ENCODE measurements around the gene DDX23. TPM values are rescaled to one million over a fixed set of nuclear protein-coding genes. Genes with fewer than 3 reads are reported as not detected.
A peak's percentile ranks its signal among the peaks of the same experiment; 100 is the strongest.

Gene DDX23
- total and polyA plus RNA-seq, 4 donors: 36.6 to 86.7 (median 61.7) TPM

DNA sequence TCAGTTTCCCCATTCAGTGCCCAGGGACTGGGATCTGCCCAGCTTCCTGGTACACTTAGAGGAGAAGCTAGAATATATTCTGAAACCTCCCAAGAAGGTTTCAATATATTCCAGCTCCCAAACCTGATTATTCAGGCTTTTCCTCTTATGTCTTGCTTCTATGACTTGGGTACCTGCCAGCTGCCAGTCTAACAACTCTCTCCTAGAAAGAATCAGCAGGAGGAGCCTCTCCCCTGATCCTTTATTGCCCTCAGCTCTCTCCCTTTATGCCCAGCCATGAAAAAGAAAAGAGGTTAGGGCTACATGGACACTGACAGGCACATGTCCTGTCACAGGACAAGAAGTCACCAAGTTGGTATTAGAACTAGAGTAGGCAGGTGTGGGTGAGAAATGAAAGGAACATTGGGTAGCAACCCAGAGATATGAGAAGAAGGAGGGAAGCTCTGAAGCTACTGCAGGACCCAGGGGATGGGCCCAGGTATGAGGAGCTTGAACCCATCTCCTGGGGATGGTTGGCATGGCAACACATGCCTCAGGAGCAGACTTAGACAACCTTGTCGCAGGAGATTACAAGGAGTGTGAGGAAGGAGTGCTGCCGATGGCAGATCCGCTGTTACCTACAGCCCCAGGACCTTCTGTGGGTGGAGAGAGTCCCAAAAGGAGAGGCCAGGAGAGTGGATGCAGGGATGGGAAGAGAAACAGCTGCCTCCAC lies 35.7 kb downstream of the DDX23 start:
- Histone ChIP-seq H3K36me3 (ENCODE audit: control insufficient read depth in 4 of 4, insufficient read depth in 4 of 4, low read length in 4 of 4) (no peaks in the 10 kb centered on the region), H3K9me3 (ENCODE audit: control insufficient read depth in 4 of 4, insufficient read depth in 3 of 4, low read length in 3 of 4) (no peaks in the 10 kb centered on the region), H3K27me3 (ENCODE audit: control insufficient read depth in 3 of 3, insufficient read depth in 3 of 3, low read length in 2 of 3) (no peaks in the 10 kb centered on the region), H3K27ac (ENCODE audit: low read depth in 1 of 2, low read length in 1 of 2) (no peak overlapping the region), H3K4me3 (no peak overlapping the region), H3K9ac (ENCODE audit: insufficient read depth in 1 of 2, low read length in 2 of 2) (peak overlapping the region in 1 of 2 donors; percentile 4), H3K4me1 (ENCODE audit: control insufficient read depth in 5 of 5, insufficient read depth in 5 of 5, low read length in 5 of 5) (peaks cover 0 to 61% (median 9%) of the 10 kb centered on the region in 5 donors)
- DNase-seq: peak in 2 of 3 donors; percentile 58 to 72
- no peak for ATAC-seq (ENCODE audit: insufficient read depth, low FRiP score)
- WGBS, 2 donors: 88 to 94% methylated on average over 3 of the region's 3 CpGs
- TF ChIP-seq, protein P1, sequence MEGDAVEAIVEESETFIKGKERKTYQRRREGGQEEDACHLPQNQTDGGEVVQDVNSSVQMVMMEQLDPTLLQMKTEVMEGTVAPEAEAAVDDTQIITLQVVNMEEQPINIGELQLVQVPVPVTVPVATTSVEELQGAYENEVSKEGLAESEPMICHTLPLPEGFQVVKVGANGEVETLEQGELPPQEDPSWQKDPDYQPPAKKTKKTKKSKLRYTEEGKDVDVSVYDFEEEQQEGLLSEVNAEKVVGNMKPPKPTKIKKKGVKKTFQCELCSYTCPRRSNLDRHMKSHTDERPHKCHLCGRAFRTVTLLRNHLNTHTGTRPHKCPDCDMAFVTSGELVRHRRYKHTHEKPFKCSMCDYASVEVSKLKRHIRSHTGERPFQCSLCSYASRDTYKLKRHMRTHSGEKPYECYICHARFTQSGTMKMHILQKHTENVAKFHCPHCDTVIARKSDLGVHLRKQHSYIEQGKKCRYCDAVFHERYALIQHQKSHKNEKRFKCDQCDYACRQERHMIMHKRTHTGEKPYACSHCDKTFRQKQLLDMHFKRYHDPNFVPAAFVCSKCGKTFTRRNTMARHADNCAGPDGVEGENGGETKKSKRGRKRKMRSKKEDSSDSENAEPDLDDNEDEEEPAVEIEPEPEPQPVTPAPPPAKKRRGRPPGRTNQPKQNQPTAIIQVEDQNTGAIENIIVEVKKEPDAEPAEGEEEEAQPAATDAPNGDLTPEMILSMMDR (IDR thresholded peaks at IDR 0.05; ENCODE audit: control extremely low read depth, extremely low read depth): no peak

DNA sequence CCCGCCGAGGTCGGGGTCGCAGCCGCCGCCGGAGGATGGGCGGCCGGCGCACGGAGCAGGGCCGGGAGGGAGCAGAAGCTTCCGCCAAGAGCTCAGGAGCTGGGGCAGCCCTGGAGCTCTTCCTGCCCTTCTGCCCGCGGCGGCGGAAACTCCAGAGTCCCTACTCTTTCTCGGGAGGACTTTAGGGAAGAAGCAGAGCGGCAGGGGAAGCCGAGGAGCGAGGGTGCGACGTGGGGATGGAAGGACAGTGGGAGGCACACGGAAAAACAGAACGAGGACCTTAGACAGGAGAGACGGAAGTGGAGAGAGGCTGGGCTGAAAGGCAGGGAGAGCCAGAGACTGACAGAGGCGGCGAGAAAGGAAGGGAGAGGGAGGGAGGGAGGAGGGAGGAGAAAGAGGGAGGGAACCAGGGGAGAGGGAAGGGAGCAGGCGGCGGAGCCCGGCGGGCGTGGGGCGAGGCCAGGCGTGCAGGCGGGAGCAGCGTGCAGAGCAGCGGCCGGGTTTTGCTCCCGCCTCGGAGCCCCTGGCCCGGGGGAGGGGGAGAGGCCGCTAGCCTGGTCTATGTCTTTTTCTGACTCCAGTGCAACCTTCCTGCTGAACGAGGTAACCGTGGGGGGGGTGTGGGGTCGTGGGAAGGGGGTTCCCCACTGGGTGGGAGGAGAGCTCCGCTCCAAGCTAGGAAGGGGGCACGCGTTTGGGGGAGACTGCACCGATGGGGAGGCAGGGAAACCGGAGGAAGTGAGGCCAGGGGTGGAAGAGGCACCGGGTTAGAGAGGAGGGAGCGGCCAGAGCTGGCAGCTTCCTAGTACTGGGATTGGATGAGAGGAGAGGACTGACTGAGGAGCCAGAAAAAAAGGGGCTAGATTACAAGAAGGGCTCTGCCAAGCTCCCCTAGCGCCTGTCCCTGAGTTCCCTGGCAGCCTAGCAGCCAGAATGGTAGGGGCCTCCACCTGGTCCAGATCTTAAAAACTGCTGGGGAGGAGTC lies 36.5 kb downstream of the DDX23 start:
- H3K36me3 ChIP-seq (ENCODE audit: control insufficient read depth in 4 of 4, insufficient read depth in 4 of 4, low read length in 4 of 4): no peaks in the 10 kb centered on the region
- H3K9ac ChIP-seq (ENCODE audit: insufficient read depth in 1 of 2, low read length in 2 of 2): peak overlapping the region in 1 of 2 donors; percentile 58
- peak overlapping the region; percentile 65 for H3K4me3 ChIP-seq
- whole genome bisulfite sequencing, 2 donors: 1% methylated on average over 40 to 54 of the region's 54 CpGs
- peak overlapping the region; percentile 34 to 92 for H3K27ac ChIP-seq (ENCODE audit: low read depth in 1 of 2, low read length in 1 of 2)
- TF ChIP-seq, protein P1 (IDR thresholded peaks at IDR 0.05; ENCODE audit: control extremely low read depth, extremely low read depth): no peak
- no peaks in the 10 kb centered on the region for H3K27me3 ChIP-seq (ENCODE audit: control insufficient read depth in 3 of 3, insufficient read depth in 3 of 3, low read length in 2 of 3)
- ATAC-seq (ENCODE audit: insufficient read depth, low FRiP score) (peak; percentile 67), DNase-seq (peak; percentile 87 to 95 (median 92))
- no peaks in the 10 kb centered on the region for H3K9me3 ChIP-seq (ENCODE audit: control insufficient read depth in 4 of 4, insufficient read depth in 3 of 4, low read length in 3 of 4)
- peaks cover 0 to 67% (median 10%) of the 10 kb centered on the region in 5 donors for H3K4me1 ChIP-seq (ENCODE audit: control insufficient read depth in 5 of 5, insufficient read depth in 5 of 5, low read length in 5 of 5)

DNA sequence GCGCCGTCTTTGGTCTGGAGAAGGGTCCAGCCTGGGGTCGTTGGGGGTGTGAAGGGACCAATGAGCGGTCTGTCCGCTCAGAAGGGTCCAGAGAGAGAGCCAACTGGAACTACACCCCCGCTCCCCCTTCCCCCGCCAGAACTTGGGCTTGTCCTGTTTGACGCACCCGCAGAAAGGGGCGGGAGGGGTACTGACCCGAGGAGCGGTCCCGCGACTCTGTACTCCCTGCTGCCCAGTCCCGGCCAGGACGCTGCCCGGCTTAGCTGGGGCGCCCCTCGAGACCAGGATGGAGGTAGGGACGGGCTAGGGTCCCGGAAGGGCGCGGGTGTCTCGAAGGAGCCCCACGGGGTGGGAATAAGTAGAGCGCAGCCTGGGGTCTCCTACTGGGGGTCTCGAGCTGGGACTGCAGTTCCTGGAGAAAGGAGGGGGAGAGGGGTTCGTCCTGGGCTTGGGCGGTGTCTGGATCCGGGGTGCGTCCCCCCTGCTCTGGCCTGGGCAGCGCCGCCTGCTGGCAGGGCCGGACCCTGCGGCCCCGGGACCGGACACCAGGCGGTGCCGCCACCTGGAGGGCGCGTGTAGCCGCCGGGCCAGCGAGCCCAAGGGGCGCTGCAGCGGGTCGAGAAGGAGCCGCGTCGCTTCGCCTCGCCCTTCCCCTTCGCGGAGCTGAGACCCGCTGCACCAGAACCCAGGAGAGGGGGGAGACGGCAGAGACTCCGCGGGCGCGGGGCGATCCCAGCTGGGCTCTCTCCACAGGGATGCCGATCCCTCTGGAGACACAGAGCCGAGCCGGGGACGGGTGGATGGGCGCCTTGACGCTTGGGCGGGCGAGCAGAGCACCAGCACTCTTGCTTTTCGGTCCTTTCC lies 37.5 kb downstream of the DDX23 start:
- ATAC-seq (ENCODE audit: insufficient read depth, low FRiP score): peak; percentile 83
- H3K36me3 ChIP-seq (ENCODE audit: control insufficient read depth in 4 of 4, insufficient read depth in 4 of 4, low read length in 4 of 4): no peaks in the 10 kb centered on the region
- WGBS, 2 donors: 0 to 1% methylated on average over 46 to 70 of the region's 70 CpGs
- peak overlapping the region; percentile 65 for H3K4me3 ChIP-seq
- peak overlapping the region; percentile 34 to 92 for H3K27ac ChIP-seq (ENCODE audit: low read depth in 1 of 2, low read length in 1 of 2)
- H3K9ac ChIP-seq (ENCODE audit: insufficient read depth in 1 of 2, low read length in 2 of 2): peak overlapping the region; percentile 19 to 58
- peak; percentile 71 to 84 (median 82) for DNase-seq
- no peaks in the 10 kb centered on the region for H3K9me3 ChIP-seq (ENCODE audit: control insufficient read depth in 4 of 4, insufficient read depth in 3 of 4, low read length in 3 of 4)
- H3K4me1 ChIP-seq (ENCODE audit: control insufficient read depth in 5 of 5, insufficient read depth in 5 of 5, low read length in 5 of 5): peaks cover 0 to 64% (median 10%) of the 10 kb centered on the region in 5 donors
- TF ChIP-seq, protein P1 (IDR thresholded peaks at IDR 0.05; ENCODE audit: control extremely low read depth, extremely low read depth): peak; percentile 99
- H3K27me3 ChIP-seq (ENCODE audit: control insufficient read depth in 3 of 3, insufficient read depth in 3 of 3, low read length in 2 of 3): no peaks in the 10 kb centered on the region
